G401.6 (cell line): ENCODE measurements around the gene TMCC3.
"Not testable (repeated sequence)": the region's sequence is repeated elsewhere in the genome, so short reads cannot be mapped to it uniquely, and the experiment has no call there.

ENCODE experiments used
- FAIRE-seq: peaks from 2 replicates; lab custom pipeline; 2012; peaks lifted over from hg19 to GRCh38; lab: Jason Lieb, UNC

The TMCC3 gene

GRCh38 chr12:94633401-94633800 is 17.0 kb downstream of the TMCC3 start:
- FAIRE-seq, result no peak

- no peak for FAIRE-seq
Measured at GRCh38 chr12:94631058-94631457, 19.3 kb downstream of the TMCC3 start.

DNA sequence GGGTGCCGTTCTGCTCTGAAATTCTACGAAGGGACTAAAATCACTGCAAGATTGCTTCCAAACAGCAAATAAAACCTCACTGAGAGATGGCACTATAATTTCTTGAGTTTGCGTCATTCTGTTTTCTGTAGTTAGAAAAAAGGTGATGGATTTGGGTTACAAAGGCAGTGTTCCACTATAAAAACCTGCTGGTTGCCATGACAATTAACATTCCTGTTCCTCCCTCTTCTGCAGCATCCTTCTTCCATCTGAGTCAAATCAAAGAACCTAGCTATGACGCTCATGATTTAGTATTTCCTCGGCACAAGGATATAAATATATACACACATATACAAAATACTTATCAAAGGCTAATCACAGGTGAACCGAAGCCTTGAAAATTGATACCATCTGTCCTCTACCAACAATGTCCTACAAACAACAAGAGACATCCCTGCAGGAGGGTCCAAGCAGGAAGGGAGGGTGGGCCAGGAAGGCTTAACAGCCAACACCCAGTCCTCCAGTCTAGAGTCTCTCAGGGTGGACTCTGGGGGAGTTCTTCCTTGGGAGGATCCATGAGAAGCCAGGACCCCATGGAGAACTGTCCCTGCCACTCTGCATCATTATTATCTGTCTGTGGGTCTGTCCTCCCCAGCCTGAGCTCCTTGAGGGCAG is 21.4 kb downstream of the TMCC3 start:
- FAIRE-seq, result no peak

- no peak for FAIRE-seq
Measured at GRCh38 chr12:94628369-94628768, 22.0 kb downstream of the TMCC3 start.

DNA sequence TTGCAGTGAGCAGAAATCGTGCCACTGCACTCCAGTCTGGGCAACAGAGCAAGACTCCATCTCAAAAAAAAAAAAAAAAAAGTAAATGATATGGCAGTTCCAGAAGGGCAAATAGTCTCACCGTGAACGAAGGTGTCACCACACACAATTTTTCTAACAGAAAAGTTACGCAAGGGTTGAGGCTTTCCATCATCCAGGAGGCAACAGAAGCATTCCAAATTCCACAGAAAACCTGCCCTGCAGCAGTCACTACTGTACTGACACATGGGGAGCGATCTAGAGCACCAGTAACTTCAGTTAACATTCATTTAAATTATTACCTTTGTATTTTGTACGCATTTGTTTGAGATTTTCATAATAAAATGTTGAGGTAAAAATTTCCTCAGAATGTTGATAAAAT is 24.8 kb downstream of the TMCC3 start:
- FAIRE-seq, result no peak

DNA sequence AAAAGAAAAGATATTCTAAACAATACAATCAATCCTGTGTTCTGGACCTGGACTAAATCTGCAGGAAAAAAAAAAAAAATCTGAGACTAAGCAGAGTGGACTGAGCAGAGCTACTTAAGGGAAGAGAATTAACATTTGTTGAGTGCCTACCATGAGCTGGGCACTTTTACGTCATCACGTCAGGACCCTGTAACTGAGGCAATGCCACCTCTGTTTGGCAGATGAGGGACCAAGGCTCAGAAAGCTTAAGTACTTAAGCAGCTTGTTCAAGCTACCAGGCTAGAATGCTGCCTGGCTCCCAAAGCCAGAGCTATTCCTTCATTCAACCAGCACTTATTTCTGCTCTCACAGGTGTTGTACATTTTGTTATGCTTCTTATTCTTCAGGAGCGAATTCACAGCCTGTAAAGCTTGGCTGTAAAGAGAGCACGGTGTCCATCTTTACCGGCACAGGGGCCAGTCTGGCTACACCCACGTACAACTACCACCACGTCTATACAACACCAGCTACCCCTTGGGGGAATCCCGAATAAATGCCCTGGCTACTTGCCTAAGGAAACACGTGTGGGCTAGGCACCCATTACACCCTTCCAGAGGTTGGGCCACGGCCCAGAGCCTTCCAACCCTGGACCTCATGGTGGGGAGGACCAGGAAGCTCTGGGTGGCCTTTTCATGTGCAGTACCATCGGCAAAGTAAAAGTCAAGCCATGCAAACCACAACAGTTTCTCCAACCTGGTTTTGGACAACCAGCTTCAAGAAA is 27.0 kb downstream of the TMCC3 start:
- FAIRE-seq, result no peak

DNA sequence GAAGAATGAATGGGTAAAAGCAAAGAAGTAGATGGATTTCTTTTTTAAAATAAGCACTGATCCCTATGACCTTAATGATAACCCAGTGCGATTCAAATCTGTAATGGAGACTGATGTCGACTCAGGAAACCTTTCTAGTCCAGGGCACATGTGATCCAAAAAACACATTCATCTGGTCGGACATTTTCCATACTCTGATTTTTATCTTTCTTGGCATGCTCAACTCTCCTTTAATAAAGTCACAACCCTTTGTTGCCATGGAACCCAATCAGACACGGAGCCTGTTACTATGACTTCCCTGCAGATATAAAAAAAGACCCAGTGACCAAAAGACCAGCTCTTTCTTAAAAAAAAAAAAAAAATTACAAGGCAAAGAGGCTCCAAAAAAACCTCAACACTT is 27.9 kb downstream of the TMCC3 start:
- no peak for FAIRE-seq

- no peak for FAIRE-seq
Measured at GRCh38 chr12:94621662-94622359, 28.5 kb downstream of the TMCC3 start.

DNA sequence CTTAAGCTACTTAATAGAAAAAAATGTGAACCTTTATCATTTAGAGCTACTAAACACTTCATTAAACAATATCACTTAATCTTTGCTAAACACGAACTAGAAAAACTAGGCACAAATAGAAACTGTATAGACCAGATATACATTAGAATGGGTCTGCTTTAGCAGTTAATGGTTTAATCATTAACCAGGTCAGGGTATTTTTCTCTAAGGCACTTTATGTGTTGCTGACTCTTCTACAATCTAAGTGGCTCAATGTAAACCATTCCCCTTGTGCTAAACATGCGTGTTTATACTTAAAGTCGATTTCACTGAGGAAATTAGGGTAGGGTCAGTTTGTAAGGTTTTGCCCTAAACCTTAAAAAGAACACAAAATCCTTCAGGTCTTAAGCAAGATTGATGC is 29.7 kb downstream of the TMCC3 start:
- FAIRE-seq, result no peak

GRCh38 chr12:94618995-94619695 is 31.2 kb downstream of the TMCC3 start:
- FAIRE-seq, result no peak

DNA sequence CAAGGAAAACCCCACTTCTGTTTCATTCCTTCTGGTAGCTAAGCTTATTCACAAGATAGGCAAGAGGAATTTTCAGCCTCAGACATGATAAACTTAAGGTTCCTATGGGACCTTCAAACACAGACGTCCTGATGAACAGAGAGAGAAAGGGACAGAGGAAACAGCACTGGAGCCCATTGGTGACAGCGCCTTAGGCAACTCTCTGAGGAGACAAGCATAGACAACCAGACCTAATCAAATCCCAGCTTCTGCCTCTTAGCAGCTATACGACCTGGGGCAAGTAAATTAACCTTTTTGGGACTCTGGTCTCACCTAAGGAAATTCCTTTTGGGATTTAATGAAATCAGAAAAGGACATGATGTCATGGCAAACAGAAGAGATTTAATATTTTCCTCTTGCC is 33.3 kb downstream of the TMCC3 start:
- FAIRE-seq, result no peak

- FAIRE-seq, result no peak
Measured at GRCh38 chr12:94616203-94616729, 34.1 kb downstream of the TMCC3 start.

DNA sequence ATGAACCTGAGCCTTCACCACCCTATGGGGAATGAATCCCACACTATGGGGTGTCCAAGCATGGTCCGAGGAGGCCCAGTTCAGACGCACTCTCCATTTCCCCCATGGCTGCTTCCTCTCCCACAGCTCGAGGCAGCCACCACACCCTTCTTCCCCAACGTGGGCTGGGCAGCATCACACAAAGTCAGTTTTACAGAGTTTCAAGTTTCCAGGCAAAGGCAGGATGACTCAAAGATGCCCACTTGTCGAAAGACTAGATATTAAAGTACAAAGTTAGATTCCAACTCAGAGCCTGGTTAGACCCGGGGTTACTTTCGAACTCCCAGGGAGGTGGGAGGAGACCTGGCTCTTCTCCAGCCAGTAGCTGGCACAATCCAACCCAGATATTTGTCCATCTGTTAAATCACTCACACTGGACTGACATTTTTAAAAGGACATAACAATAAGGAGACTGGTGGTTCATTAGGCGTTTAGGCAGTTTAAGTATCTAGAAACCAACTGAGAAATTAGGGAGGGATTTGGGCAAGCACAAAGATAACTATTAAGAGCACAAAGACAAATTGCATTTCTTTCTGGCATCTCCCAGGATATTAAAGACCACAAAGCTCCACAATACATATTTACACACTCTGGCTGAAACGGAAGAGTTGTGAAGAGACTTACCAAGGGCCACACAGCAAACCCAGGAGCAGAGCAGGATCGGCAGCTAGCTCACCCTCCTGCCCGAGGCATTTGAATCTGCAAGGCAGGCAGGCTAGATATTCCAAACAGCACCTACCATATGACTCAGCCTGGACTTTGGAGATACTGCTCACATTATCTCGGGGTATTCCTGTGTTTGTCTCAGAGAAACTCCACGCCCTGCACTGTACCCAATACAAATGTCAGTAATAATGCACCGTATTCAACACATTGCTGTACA is 34.8 kb downstream of the TMCC3 start:
- no peak for FAIRE-seq

- FAIRE-seq, result no peak
Measured at GRCh38 chr12:94614288-94614721, 36.1 kb downstream of the TMCC3 start.

DNA sequence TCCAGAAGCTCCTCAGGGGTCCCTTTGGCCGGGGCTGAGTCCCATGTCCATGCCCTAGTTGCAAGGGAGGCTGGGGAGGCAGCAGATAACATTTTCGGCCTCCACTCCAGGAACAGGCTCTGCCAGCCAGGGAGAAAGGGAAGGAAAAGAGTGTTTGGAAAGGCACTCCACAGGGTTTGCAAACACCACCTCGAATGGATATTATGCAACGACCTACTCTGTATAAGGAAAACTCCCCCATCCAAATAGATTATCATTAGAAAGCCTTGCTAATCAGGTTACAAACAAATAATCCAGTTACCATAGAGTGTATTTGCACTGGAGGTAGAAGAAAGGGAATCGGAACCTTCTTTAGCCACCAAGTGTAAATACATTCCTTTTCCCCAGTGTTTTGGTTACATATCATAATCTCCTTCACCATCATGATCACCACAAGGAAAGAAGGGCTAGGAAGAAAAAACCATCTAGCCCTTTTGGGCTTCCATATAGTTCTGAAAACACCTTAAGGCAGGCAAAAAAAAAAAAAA is 40.4 kb downstream of the TMCC3 start:
- FAIRE-seq, result no peak

DNA sequence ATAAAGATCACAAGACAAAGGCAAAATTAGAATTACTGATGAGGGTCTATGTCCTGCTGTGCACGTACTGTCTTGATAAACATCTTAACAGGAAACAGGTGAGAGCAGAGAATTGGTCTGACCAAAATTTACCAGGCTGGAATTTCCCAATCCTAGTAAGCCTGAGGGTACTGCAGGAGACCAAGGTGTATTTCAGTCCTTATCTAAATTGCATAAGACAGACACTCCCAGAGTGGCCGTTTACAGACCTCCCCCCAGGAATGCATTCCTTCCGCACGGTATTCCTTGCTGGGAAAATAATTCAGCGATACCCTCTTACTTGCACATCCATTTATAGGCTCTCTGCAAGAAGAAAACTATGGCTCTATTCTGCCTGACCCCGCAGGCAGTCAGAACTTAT is 43.5 kb downstream of the TMCC3 start:
- FAIRE-seq, result not testable (repeated sequence)

- FAIRE-seq, result no peak
Measured at GRCh38 chr12:94604366-94604698, 46.0 kb downstream of the TMCC3 start.

DNA sequence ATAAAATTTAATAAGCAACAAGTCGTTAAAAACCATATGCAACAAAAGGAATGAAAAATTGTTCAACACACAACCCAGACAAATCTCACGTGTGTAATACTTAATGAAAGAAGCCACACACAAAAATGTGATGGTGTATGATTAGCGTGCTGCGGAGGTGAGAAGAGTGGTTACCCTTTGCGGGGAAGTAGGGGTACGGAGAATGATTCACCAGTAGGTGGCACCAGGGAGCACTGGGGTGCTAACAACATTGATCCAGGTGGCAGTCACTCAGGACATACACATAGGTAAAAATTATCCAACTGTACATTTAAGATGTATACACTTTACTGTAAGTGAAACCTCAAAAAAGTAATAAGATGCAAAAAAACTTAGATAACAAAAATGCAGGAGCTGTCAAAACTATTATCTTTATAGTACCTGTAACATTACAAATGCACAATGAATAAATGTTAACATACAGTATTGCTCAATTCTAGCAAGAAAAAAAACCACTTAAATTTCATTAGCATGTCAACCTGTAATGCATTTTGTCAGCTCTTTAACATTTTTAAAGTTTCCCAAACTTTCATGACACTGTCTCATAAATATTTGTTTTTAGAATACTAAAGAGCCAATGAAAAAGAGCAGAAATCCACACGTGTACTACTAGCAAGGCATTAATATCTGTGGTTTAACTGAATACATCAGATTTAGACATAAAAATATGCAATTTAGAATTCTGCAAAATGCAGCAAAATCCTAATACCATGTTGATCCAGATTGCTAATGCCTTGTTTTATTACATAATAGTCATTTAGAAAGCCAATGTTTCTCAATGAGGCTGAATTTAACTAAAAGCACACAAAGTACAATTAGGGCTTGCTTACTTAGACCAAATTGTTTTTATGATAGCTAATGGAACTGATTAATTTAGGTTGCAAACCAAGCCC is 46.7 kb downstream of the TMCC3 start:
- peak; percentile 34 for FAIRE-seq

DNA sequence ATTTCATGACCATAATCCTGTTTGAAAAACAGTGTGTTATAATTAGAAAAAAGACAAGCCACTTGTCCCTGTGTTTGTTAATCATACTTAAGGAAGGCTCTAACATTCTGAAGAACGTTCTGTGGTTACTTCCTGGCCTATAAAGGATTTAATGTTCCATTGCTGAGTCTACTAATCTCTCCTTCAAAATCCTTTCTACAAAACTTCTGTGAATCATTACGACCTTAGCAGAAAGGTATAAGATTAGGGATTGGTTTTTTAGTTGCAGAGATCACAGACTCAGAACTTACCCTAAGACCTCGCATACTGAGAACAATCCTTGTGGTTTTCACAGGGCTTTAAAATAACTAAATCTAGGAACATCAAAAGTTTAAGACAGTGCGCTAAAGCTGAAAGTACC is 48.3 kb downstream of the TMCC3 start:
- FAIRE-seq, result no peak

DNA sequence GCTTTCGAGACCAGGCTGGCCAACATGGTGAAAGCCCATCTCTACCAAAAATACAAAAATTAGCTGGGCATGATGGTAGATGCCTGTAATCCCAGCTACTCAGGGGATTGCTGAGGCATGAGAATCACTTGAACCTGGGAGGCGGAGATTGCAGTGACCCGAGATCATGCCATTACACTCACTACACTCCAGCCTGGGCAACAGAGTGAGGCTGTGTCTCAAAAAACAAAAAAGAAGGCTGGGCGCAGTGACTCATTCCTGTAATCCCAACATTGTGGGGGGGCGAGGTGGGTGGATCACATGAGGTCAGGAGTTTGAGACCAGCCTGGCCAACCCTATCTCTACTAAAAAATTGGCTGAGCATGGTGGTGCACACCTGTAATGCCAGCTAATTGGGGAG is 49.0 kb downstream of the TMCC3 start:
- FAIRE-seq, result not testable (repeated sequence)
